ENCODE data around the gene SLC16A6. TPM values are rescaled to one million over a fixed set of nuclear protein-coding genes. Genes with fewer than 3 reads are reported as not detected.

Gene SLC16A6, protein sequence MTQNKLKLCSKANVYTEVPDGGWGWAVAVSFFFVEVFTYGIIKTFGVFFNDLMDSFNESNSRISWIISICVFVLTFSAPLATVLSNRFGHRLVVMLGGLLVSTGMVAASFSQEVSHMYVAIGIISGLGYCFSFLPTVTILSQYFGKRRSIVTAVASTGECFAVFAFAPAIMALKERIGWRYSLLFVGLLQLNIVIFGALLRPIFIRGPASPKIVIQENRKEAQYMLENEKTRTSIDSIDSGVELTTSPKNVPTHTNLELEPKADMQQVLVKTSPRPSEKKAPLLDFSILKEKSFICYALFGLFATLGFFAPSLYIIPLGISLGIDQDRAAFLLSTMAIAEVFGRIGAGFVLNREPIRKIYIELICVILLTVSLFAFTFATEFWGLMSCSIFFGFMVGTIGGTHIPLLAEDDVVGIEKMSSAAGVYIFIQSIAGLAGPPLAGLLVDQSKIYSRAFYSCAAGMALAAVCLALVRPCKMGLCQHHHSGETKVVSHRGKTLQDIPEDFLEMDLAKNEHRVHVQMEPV
- total RNA-seq (2021; ENCODE audit: unreplicated experiment), result 4.8 TPM
- polyA plus RNA-seq (2012), result 1.1 and 1.3 TPM in 2 replicates
- Bru-seq, nascent RNA, result percentile 75 among the genes with signal in this experiment
- percentile 62 among the genes with signal in this experiment for BruChase-seq, experiment 1, labeled RNA remaining after a 6-hour chase
- percentile 81 among the genes with signal in this experiment for BruChase-seq, experiment 2, labeled RNA remaining after a 2-hour chase
- long read RNA-seq, partial matches to known transcripts, result 0 of 2 reads
- long read RNA-seq, other reads (novel, unspliced or antisense), result 1 of 2 reads

DNA sequence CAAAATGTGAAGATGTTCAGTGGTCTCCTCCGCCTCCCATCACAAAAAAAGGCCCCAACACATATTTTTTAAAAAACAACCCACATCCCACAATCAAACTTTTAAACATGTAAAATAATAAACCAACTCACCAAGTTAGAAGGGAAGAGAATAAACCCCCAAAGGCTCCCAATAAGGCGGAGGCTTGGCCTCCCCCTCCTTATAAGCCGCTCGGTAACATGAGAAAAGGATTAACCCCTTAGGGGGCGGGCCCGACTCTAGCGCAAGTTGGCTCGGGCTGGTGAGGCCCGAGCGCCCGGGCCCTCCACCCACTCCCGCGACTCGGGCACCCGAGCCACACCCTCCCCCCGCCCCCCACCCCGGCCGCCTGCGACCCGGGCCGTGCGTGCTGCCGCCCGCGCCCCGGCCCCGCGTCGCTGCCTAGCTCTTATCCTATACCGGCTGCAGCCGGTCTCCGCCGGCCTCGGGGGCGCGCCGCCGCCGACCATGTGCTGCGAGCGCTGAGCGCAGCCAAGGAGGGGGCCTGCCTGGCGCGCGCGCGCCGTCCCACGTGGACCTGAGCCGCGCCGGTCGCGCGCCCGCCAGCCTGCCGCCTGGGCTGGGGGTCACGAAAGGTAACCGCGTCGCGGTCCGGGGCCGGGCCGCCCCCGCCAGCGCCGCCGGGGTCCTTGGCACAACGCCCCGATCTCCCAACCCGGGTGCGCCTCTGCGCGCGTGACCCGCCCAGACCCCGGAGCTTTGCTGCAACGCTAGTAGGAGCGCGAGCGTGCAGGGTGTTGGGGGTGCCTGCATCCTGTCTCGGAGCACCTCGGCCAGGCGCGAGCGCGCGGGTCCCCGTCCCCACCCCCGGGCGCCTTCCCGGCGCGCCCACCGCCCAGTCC, at the start of gene SLC16A6, which contains the start of gene ARSG:
Gene SLC16A6 (minus strand): TSS at position 173 of the 881 bp plus-strand sequence. CDS start 12,807 bp downstream, outside the sequence.
Gene ARSG (plus strand): TSS at position 541 of the 881 bp plus-strand sequence. CDS start 15,999 bp downstream, outside the sequence.
- no peaks in the 10 kb centered on the region for H3K9me2 ChIP-seq (ENCODE audit: insufficient read depth)
- H3K27ac ChIP-seq (ENCODE audit: low read depth, low read length), result peak within 1 kb of the TSS; percentile 92
- no peaks in the 10 kb centered on the region for H3K27me3 ChIP-seq (ENCODE audit: insufficient read depth, low read length)
- POLR2A ChIA-PET, result interaction anchor here (0.6 to 1.6 kb wide), 8 partner anchors 21 to 418 kb away, joined by 3 to 8 read pairs (median 4); partner anchors contain the start of genes AMZ2 and WIPI1
- no peaks in the 10 kb centered on the region for H4K20me1 ChIP-seq (ENCODE audit: insufficient read depth)
- H3K36me3 ChIP-seq (ENCODE audit: control insufficient read depth in 1 of 2, insufficient read depth in 2 of 2, low read length in 2 of 2), result no peaks in the 10 kb centered on the region
- no peaks in the 10 kb centered on the region for H3K9me3 ChIP-seq (ENCODE audit: control insufficient read depth in 1 of 2, insufficient read depth in 1 of 2, low read depth in 1 of 2, low read length in 2 of 2)
- peak within 1 kb of the TSS; percentile 96 for H3K4me2 ChIP-seq (ENCODE audit: low read length)
- RAD21 ChIA-PET (ENCODE audit: low non-redundant PET in 1 of 2, low total read pairs in 2 of 2, uncharacterized antibody in 2 of 2, unreplicated experiment in 2 of 2), result interaction anchor here in 1 of 2 experiments (0.6 to 1.8 kb wide), 2 partner anchors 108 to 394 kb away, joined by 5 to 7 read pairs; no protein-coding TSS in a partner anchor
- peak within 1 kb of the TSS; percentile 60 to 74 for H3K4me3 ChIP-seq (replicated peaks in 1 of 2; ENCODE audit: low read depth in 1 of 2, low read length in 2 of 2)
- intact Hi-C loops (cut with micrococcal nuclease), result no loop called here
- DNase-seq (ENCODE audit: low read depth, low spot score) (peak; percentile 54), ATAC-seq (peak; percentile 61)
- 0 out of 2 replicates have a peak, but pooled peaks cover 12% of the 10 kb centered on the region for H3K79me2 ChIP-seq (ENCODE audit: insufficient read depth, low read length)
- CTCF ChIA-PET, result interaction anchor here (1.3 to 1.9 kb wide), 2 partner anchors 108 to 146 kb away, joined by 4 to 7 read pairs; no protein-coding TSS in a partner anchor
- no TSS peak for BruUV-seq (replicated peaks)
- H3K9ac ChIP-seq (ENCODE audit: low read length), result peak within 1 kb of the TSS; percentile 87
- peak within 1 kb of the TSS; percentile 70 for H2AFZ ChIP-seq (ENCODE audit: low read depth, low read length, poor library complexity, severe bottlenecking)
- peaks cover 56 to 78% of the 10 kb centered on the region in 2 experiments for H3K4me1 ChIP-seq (ENCODE audit: control insufficient read depth in 1 of 2, insufficient read depth in 2 of 2, low read length in 2 of 2)
- TF ChIP-seq CEBPB (IDR thresholded peaks at IDR 0.05; ENCODE audit: low read depth) (no peak), TCF7L2 (IDR thresholded peaks at IDR 0.05; ENCODE audit: borderline replicate concordance, extremely low read depth, insufficient read depth, insufficient read length) (peak; percentile 36), SIN3A (IDR thresholded peaks at IDR 0.05; ENCODE audit: low read depth) (0 out of 2 replicates have a peak, but pooled peaks have one; percentile 50), SP1 (IDR thresholded peaks at IDR 0.05; ENCODE audit: low read depth) (no peak), CBX3 (IDR thresholded peaks at IDR 0.05; ENCODE audit: low read depth) (no peak), POLR2A (IDR thresholded peaks at IDR 0.05; ENCODE audit: borderline replicate concordance, extremely low read depth, insufficient read depth, insufficient read length) (peak; percentile 75), POLR2AphosphoS5 (IDR thresholded peaks at IDR 0.05; ENCODE audit: low read depth, low read length) (peak; percentile 69; the same call in 1 of the 2 replicates), ZFX (IDR thresholded peaks at IDR 0.05) (peak; percentile 57), YY1 (IDR thresholded peaks at IDR 0.05; ENCODE audit: extremely low read depth, insufficient replicate concordance, low read depth, low read length) (peak; percentile 10)
- TF ChIP-seq, protein P1, sequence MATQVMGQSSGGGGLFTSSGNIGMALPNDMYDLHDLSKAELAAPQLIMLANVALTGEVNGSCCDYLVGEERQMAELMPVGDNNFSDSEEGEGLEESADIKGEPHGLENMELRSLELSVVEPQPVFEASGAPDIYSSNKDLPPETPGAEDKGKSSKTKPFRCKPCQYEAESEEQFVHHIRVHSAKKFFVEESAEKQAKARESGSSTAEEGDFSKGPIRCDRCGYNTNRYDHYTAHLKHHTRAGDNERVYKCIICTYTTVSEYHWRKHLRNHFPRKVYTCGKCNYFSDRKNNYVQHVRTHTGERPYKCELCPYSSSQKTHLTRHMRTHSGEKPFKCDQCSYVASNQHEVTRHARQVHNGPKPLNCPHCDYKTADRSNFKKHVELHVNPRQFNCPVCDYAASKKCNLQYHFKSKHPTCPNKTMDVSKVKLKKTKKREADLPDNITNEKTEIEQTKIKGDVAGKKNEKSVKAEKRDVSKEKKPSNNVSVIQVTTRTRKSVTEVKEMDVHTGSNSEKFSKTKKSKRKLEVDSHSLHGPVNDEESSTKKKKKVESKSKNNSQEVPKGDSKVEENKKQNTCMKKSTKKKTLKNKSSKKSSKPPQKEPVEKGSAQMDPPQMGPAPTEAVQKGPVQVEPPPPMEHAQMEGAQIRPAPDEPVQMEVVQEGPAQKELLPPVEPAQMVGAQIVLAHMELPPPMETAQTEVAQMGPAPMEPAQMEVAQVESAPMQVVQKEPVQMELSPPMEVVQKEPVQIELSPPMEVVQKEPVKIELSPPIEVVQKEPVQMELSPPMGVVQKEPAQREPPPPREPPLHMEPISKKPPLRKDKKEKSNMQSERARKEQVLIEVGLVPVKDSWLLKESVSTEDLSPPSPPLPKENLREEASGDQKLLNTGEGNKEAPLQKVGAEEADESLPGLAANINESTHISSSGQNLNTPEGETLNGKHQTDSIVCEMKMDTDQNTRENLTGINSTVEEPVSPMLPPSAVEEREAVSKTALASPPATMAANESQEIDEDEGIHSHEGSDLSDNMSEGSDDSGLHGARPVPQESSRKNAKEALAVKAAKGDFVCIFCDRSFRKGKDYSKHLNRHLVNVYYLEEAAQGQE (IDR thresholded peaks at IDR 0.05; ENCODE audit: low read depth), result no peak
- TF ChIP-seq, protein P2, sequence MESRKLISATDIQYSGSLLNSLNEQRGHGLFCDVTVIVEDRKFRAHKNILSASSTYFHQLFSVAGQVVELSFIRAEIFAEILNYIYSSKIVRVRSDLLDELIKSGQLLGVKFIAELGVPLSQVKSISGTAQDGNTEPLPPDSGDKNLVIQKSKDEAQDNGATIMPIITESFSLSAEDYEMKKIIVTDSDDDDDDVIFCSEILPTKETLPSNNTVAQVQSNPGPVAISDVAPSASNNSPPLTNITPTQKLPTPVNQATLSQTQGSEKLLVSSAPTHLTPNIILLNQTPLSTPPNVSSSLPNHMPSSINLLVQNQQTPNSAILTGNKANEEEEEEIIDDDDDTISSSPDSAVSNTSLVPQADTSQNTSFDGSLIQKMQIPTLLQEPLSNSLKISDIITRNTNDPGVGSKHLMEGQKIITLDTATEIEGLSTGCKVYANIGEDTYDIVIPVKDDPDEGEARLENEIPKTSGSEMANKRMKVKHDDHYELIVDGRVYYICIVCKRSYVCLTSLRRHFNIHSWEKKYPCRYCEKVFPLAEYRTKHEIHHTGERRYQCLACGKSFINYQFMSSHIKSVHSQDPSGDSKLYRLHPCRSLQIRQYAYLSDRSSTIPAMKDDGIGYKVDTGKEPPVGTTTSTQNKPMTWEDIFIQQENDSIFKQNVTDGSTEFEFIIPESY (IDR thresholded peaks at IDR 0.05; ENCODE audit: extremely low read depth, insufficient replicate concordance, low read length), result peak; percentile 28
- TF ChIP-seq, protein P3, sequence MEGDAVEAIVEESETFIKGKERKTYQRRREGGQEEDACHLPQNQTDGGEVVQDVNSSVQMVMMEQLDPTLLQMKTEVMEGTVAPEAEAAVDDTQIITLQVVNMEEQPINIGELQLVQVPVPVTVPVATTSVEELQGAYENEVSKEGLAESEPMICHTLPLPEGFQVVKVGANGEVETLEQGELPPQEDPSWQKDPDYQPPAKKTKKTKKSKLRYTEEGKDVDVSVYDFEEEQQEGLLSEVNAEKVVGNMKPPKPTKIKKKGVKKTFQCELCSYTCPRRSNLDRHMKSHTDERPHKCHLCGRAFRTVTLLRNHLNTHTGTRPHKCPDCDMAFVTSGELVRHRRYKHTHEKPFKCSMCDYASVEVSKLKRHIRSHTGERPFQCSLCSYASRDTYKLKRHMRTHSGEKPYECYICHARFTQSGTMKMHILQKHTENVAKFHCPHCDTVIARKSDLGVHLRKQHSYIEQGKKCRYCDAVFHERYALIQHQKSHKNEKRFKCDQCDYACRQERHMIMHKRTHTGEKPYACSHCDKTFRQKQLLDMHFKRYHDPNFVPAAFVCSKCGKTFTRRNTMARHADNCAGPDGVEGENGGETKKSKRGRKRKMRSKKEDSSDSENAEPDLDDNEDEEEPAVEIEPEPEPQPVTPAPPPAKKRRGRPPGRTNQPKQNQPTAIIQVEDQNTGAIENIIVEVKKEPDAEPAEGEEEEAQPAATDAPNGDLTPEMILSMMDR (IDR thresholded peaks at IDR 0.05 in 2 of 3, conservative IDR thresholded peaks at IDR 0.05 in 1 of 3; ENCODE audit: borderline replicate concordance in 1 of 3, insufficient read depth in 1 of 3, low read depth in 2 of 3, low read length in 2 of 3), result no peak
